ENCODE measurements around the gene CCL15. TPM values are rescaled to one million over a fixed set of nuclear protein-coding genes. Genes with fewer than 3 reads are reported as not detected.

CCL15 gene
- total and polyA plus RNA-seq, 2 donors, result 1.3 to 6.2 TPM

DNA sequence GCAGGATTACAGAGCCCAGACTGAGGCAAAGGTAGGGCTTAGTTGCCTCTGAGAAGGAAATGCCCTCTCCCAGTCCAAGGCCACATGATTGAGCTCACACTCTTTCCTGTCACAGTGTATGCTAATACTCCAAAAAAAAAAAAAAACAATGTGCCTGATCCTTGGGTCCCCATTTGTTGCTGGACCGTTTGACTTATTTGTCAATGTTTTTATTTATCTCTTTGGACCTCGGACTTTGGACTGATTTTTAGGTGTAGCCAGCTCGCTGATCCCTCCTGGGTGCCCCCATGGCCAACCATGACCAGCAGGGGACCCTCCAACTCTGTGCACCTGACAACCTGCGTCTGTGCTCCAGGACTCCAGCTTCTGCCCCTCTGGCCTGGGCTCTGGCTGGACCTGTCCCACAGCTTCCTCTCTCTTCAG, 19.4 kb downstream of the CCL15 start:
- DNase-seq (ENCODE audit: extremely low spot score), result no peak
- Histone ChIP-seq H3K36me3 (ENCODE audit: insufficient read depth) (no peaks in the 10 kb centered on the region), H3K4me3 (ENCODE audit: low read depth, low read length) (no peak overlapping the region), H3K27ac (ENCODE audit: low read depth) (no peak overlapping the region), H3K4me1 (ENCODE audit: insufficient read depth) (no peaks in the 10 kb centered on the region)
- WGBS, result 74% methylated on average over 4 of the region's 4 CpGs

DNA sequence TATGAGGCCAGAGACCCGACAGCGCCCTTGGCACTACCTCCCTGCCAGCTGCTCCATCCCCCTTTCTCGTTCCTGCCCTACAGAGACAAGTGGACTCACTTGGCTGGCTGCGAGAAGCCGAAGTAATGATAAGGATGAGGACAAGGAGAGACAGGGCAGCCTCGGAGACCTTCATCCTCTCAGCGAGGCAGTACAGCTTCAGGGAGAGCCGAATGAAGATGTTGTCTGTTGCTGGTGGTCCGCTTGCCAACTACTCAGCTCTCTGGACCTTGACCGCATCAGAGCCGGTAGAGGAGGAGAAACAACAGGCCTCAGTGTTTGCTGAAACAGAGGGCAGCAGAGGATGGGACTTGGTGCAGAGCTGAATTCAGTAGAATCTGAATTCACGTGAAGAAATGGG, 20.1 kb downstream of the CCL15 start, which contains the start of gene CCL16:
CCL16 (minus strand) TSS at position 252 of the 400 bp plus-strand sequence; CDS start at position 175, 77 bp downstream.
- WGBS, result 89% methylated on average over 12 of the region's 12 CpGs
- Histone ChIP-seq H3K36me3 (ENCODE audit: insufficient read depth) (no peaks in the 10 kb centered on the region), H3K27ac (ENCODE audit: low read depth) (no peak within 1 kb of the TSS), H3K4me3 (ENCODE audit: low read depth, low read length) (no peak within 1 kb of the TSS), H3K4me1 (ENCODE audit: insufficient read depth) (no peaks in the 10 kb centered on the region)
- no peak for DNase-seq (ENCODE audit: extremely low spot score)

- Histone ChIP-seq H3K36me3 (ENCODE audit: insufficient read depth) (no peaks in the 10 kb centered on the region), H3K27ac (ENCODE audit: low read depth) (no peak overlapping the region), H3K4me1 (ENCODE audit: insufficient read depth) (no peaks in the 10 kb centered on the region), H3K4me3 (ENCODE audit: low read depth, low read length) (no peak overlapping the region)
- 70% methylated on average over 3 of the region's 3 CpGs for WGBS
- no peak for DNase-seq (ENCODE audit: extremely low spot score)
These were observed 23.0 kb downstream of the CCL15 start for GRCh38 chr17:35978346-35978745.

- Histone ChIP-seq H3K27ac (ENCODE audit: low read depth) (no peak overlapping the region), H3K4me3 (ENCODE audit: low read depth, low read length) (no peak overlapping the region), H3K36me3 (ENCODE audit: insufficient read depth) (no peaks in the 10 kb centered on the region), H3K4me1 (ENCODE audit: insufficient read depth) (no peaks in the 10 kb centered on the region)
- WGBS, result 90% methylated on average over 7 of the region's 7 CpGs
- DNase-seq (ENCODE audit: extremely low spot score), result no peak
These were observed 23.8 kb downstream of the CCL15 start for GRCh38 chr17:35977509-35977908.

GRCh38 chr17:35973333-35974260, 27.8 kb downstream of the CCL15 start:
- Histone ChIP-seq H3K36me3 (ENCODE audit: insufficient read depth) (no peaks in the 10 kb centered on the region), H3K4me1 (ENCODE audit: insufficient read depth) (no peaks in the 10 kb centered on the region), H3K4me3 (ENCODE audit: low read depth, low read length) (no peak overlapping the region), H3K27ac (ENCODE audit: low read depth) (no peak overlapping the region)
- WGBS, result 46% methylated on average over 10 of the region's 10 CpGs
- no peak for DNase-seq (ENCODE audit: extremely low spot score)

- H3K4me1 ChIP-seq (ENCODE audit: insufficient read depth), result no peaks in the 10 kb centered on the region
- 78% methylated on average over 4 of the region's 4 CpGs for WGBS
- DNase-seq (ENCODE audit: extremely low spot score), result no peak
- no peak overlapping the region for H3K4me3 ChIP-seq (ENCODE audit: low read depth, low read length)
- H3K27ac ChIP-seq (ENCODE audit: low read depth), result no peak overlapping the region
- no peaks in the 10 kb centered on the region for H3K36me3 ChIP-seq (ENCODE audit: insufficient read depth)
These were observed 28.4 kb downstream of the CCL15 start for GRCh38 chr17:35972945-35973332.

DNA sequence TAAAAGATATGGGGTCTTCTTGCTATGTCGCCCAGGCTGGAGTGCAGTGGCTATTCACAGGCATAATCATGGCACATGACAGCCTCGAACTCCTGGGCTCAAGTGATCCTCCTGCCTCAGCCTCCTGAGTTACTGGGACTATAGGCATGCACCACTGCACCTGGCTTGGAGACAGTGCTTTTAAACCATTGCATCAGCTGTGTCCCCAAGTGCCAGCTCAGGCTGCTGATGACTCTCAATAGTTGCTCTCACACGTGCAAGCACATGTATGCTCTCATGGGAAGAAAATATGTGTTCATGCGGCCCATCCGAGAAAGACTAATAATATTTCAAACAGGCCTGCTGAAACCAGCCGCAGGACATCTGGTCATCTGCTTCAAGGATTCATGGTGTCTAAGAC, 28.8 kb downstream of the CCL15 start:
- WGBS, result 76% methylated on average over 6 of the region's 6 CpGs
- Histone ChIP-seq H3K4me1 (ENCODE audit: insufficient read depth) (no peaks in the 10 kb centered on the region), H3K27ac (ENCODE audit: low read depth) (no peak overlapping the region), H3K36me3 (ENCODE audit: insufficient read depth) (no peaks in the 10 kb centered on the region), H3K4me3 (ENCODE audit: low read depth, low read length) (no peak overlapping the region)
- no peak for DNase-seq (ENCODE audit: extremely low spot score)

GRCh38 chr17:35972066-35972465, 29.3 kb downstream of the CCL15 start:
- no peak overlapping the region for H3K4me3 ChIP-seq (ENCODE audit: low read depth, low read length)
- H3K27ac ChIP-seq (ENCODE audit: low read depth), result no peak overlapping the region
- no peaks in the 10 kb centered on the region for H3K36me3 ChIP-seq (ENCODE audit: insufficient read depth)
- 58% methylated on average over 1 of the region's 1 CpG for WGBS
- DNase-seq (ENCODE audit: extremely low spot score), result no peak
- H3K4me1 ChIP-seq (ENCODE audit: insufficient read depth), result no peaks in the 10 kb centered on the region

DNA sequence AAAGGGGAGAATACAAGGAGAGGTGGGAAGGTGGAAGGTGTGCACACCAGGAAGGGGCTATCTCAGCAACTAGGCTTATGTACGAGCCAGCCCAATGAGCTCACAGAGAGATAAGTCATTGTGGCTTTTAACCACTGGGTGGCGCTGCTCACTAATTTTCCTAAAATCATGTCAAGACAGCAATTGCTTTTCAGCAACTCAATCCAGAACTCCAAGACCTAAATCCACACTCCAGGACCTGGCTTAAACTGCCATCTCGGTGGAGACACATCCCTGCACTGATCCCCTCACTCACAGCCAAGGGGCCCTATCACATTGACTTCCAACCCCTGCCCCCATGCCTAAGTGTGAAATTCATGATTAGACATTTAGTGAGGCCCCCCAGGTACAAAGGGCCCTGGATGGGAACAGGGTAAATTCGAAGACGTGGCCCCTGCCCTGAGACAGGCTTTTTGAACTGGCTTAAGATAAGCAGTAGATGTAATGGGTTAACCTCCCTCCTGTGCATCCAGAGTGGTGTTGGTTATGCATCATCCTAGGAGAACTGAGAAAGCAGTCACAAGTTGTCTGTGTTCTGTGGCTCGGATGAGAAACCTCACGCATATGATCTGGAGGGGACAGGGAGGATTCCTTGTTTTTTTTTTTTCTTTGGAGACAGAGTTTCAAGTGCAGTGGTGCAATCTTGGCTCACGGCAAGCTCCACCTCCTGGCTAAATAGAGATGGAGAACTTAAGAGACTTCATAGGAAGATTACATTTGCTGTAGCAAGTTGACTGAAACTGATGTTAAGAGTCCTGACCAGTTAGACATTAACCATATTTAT, 31.6 kb downstream of the CCL15 start:
- DNase-seq (ENCODE audit: extremely low spot score), result peak; percentile 73
- H3K36me3 ChIP-seq (ENCODE audit: insufficient read depth), result no peaks in the 10 kb centered on the region
- no peaks in the 10 kb centered on the region for H3K4me1 ChIP-seq (ENCODE audit: insufficient read depth)
- WGBS, result 31% methylated on average over 8 of the region's 8 CpGs
- H3K27ac ChIP-seq (ENCODE audit: low read depth), result no peak overlapping the region
- no peak overlapping the region for H3K4me3 ChIP-seq (ENCODE audit: low read depth, low read length)

DNA sequence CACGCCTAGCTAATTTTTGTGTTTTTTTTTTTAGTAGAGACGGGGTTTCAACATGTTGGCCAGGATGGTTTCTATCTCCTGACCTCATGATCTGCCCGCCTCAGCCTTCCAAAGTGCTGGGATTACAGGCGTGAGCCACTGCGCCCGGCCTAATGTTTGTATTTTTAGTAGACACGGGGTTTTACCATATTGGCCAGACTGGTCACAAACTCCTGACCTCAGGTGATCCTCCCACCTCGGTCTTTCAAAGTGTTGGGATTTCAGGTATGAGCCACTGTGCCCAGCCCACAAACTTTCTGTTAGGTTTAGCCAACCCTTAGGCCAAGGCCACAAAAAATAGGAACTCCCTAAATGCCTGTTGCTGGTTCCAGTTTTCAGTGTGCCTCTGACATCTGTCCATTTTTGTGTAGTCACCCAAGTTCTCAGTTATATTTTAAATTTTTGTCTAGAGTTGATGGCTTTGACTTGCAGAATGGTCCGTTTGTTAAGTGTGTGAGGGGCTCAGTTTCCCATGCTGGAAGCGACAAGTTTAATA, 32.8 kb downstream of the CCL15 start:
- no peak for DNase-seq (ENCODE audit: extremely low spot score)
- 80% methylated on average over 10 of the region's 10 CpGs for WGBS
- Histone ChIP-seq H3K4me3 (ENCODE audit: low read depth, low read length) (no peak overlapping the region), H3K4me1 (ENCODE audit: insufficient read depth) (no peaks in the 10 kb centered on the region), H3K27ac (ENCODE audit: low read depth) (no peak overlapping the region), H3K36me3 (ENCODE audit: insufficient read depth) (no peaks in the 10 kb centered on the region)

DNA sequence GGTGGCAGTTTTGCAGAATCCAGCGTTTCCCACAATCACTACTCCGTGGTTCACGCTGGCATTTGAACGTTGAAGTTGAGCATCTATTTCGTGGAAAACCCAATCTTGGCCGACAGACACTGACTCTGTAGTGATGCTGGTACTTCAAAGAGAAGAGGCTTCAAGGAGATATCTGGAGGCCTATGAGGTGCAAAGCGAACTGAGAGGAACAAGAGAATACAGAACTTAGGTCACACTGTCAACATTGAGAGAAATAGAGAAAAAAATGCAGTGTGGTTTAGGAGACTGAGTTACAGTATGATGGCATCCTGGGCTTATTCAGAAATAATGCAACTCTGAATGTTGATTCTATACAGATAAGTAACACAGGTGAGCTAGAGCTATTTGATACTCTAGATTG, 36.1 kb downstream of the CCL15 start:
- Histone ChIP-seq H3K4me3 (ENCODE audit: low read depth, low read length) (no peak overlapping the region), H3K36me3 (ENCODE audit: insufficient read depth) (no peaks in the 10 kb centered on the region), H3K27ac (ENCODE audit: low read depth) (no peak overlapping the region), H3K4me1 (ENCODE audit: insufficient read depth) (no peaks in the 10 kb centered on the region)
- no peak for DNase-seq (ENCODE audit: extremely low spot score)
- WGBS, result 91% methylated on average over 7 of the region's 7 CpGs

GRCh38 chr17:35963663-35964062, 37.7 kb downstream of the CCL15 start:
- 79% methylated on average over 6 of the region's 6 CpGs for WGBS
- Histone ChIP-seq H3K36me3 (ENCODE audit: insufficient read depth) (no peaks in the 10 kb centered on the region), H3K4me1 (ENCODE audit: insufficient read depth) (no peaks in the 10 kb centered on the region), H3K27ac (ENCODE audit: low read depth) (no peak overlapping the region), H3K4me3 (ENCODE audit: low read depth, low read length) (no peak overlapping the region)
- no peak for DNase-seq (ENCODE audit: extremely low spot score)

DNA sequence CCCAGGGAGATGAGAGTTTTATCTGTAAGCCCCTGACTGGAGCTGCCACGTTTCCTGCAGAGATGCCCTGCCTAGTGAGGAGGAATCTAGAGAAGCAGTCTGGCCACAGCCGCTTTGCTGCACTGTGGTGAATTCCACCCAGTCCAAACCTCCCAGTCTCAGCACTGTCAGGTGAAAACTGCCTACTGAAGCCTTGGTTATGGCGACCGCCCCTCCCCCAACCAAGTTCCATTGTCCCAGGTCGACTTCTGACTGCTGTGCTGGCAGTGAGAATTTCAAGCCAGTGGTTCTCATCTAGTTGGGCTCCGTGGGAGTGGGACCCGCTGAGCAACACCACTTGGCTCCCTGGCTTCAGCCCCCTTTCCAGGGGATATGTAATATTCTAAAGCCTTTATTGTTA, 47.6 kb downstream of the CCL15 start:
- no peak for DNase-seq (ENCODE audit: extremely low spot score)
- WGBS, result 54% methylated on average over 7 of the region's 7 CpGs
- Histone ChIP-seq H3K36me3 (ENCODE audit: insufficient read depth) (no peaks in the 10 kb centered on the region), H3K4me1 (ENCODE audit: insufficient read depth) (no peaks in the 10 kb centered on the region), H3K4me3 (ENCODE audit: low read depth, low read length) (no peak overlapping the region), H3K27ac (ENCODE audit: low read depth) (no peak overlapping the region)
